ENCODE data around the gene ZNF507. TPM values are rescaled to one million over a fixed set of nuclear protein-coding genes. Genes with fewer than 3 reads are reported as not detected.

Gene ZNF507
- total and polyA plus RNA-seq, 9 of the 15 experiments (the other 6 are each of a cell fraction or from before 2014, with no cell fraction given), result 2.9 to 25.0 (median 10.4) TPM

- no peak for TF ChIP-seq E4F1 (CRISPR knock-in tag; IDR thresholded peaks at IDR 0.05; ENCODE audit: borderline replicate concordance)
- no peak for TF ChIP-seq CREBBP (IDR thresholded peaks at IDR 0.05; ENCODE audit: low read depth, low read length)
- peak; percentile 52 for TF ChIP-seq ATF7 (IDR thresholded peaks at IDR 0.05)
- no peak for TF ChIP-seq EWSR1 (IDR thresholded peaks at IDR 0.05; ENCODE audit: borderline replicate concordance, low read depth, partially characterized antibody)
- no peak for TF ChIP-seq ZNF408 (CRISPR knock-in tag; IDR thresholded peaks at IDR 0.05; ENCODE audit: low read depth)
- TF ChIP-seq PYGO2 (tag; IDR thresholded peaks at IDR 0.05), result no peak
- TF ChIP-seq SMARCA5 (IDR thresholded peaks at IDR 0.05), result 0 out of 2 replicates have a peak, but pooled peaks have one; percentile 10
- no peak for TF ChIP-seq NR2F6 (CRISPR knock-in tag; IDR thresholded peaks at IDR 0.05)
- TF ChIP-seq TCF7L2 (IDR thresholded peaks at IDR 0.05; ENCODE audit: low read depth, low read length), result no peak
- TF ChIP-seq CHD2 (IDR thresholded peaks at IDR 0.05; ENCODE audit: low read depth, low read length), result no peak
- TF ChIP-seq ZNF609 (CRISPR knock-in tag; IDR thresholded peaks at IDR 0.05; ENCODE audit: borderline replicate concordance), result no peak
- no peak for TF ChIP-seq EZH2 (IDR thresholded peaks at IDR 0.05; ENCODE audit: borderline replicate concordance, low read depth, low read length)
- no peak for TF ChIP-seq IRF9 (tag; IDR thresholded peaks at IDR 0.05)
- TF ChIP-seq TAF7 (tag; IDR thresholded peaks at IDR 0.05), result no peak; the same call in 1 of the 2 replicates
- TF ChIP-seq ZEB2 (IDR thresholded peaks at IDR 0.05), result peak; percentile 71; the same call in 1 of the 2 replicates
- no peak for TF ChIP-seq SMC3 (conservative IDR thresholded peaks at IDR 0.05; ENCODE audit: insufficient read depth, low read depth, low read length)
- TF ChIP-seq ZNF395 (CRISPR knock-in tag; IDR thresholded peaks at IDR 0.05), result peak; percentile 38; the same call in 1 of the 2 replicates
- TF ChIP-seq KLF16 (IDR thresholded peaks at IDR 0.05), result 0 out of 2 replicates have a peak, but pooled peaks have one; percentile 47
These were observed 76.4 kb downstream of the ZNF507 start (continued) for GRCh38 chr19:32421589-32422361.
